BE2C (cell line): Measurements from ENCODE around the gene TMEM184C. TPM values are rescaled to one million over a fixed set of nuclear protein-coding genes. Genes with fewer than 3 reads are reported as not detected.

Source experiments
- DNase-seq: peaks from one replicate; pipeline ENCODE4 v3.0.0-alpha.2; 2020
- H3K27me3 ChIP-seq: fragments of 250-450 bp; sonication (Bioruptor Pico); 2 replicates; pipeline ENCODE4 v1.5.1; 2020; ENCODE audit warnings: mild to moderate bottlenecking
- H3K36me3 ChIP-seq: fragments of 250-450 bp; sonication (Bioruptor Pico); 2 replicates; pipeline ENCODE4 v1.5.1; 2020; ENCODE audit warnings: mild to moderate bottlenecking
- H3K4me1 ChIP-seq: fragments of 250-450 bp; sonication (Bioruptor Pico); 2 replicates; pipeline ENCODE4 v1.5.1; 2020
- H3K4me3 ChIP-seq: 2 replicates; pipeline ENCODE4 v1.5.1; 2011; ENCODE audit warnings: low read depth, low read length
- H3K9me3 ChIP-seq: fragments of 250-450 bp; sonication (Bioruptor Pico); 2 replicates; pipeline ENCODE4 v1.5.1; 2020
- CTCF ChIP-seq: IDR thresholded peaks from 2 replicates; pipeline ENCODE4 v1.5.1; 2012; ENCODE audit warnings: mild to moderate bottlenecking, low read depth, low read length
- polyA plus RNA-seq: library from polyadenylated mRNA; unstranded; fragments of >200 nt; gene quantifications from one replicate; pipeline ENCODE4 v1.2.1, GENCODE V29; 2012; ENCODE audit warnings: low read depth, missing spikeins; ENCODE audit not compliant: insufficient read length, insufficient read depth

The TMEM184C gene
- polyA plus RNA-seq: 30.4 TPM

- Histone ChIP-seq H3K36me3 (peaks cover 7% of the 10 kb centered on the region; the same call in 1 of the 2 replicates), H3K4me1 (no peaks in the 10 kb centered on the region), H3K27me3 (no peaks in the 10 kb centered on the region), H3K4me3 (peak within 1 kb of the TSS; percentile 81), H3K9me3 (no peaks in the 10 kb centered on the region)
- no peak for TF ChIP-seq CTCF
- DNase-seq: peak; percentile 99
These were observed at the start of gene TMEM184C for GRCh38 chr4:147617173-147617840. TSS of gene TMEM184C (plus strand) at chr4:147617397. CDS start at chr4:147617957, 560 bp downstream.

GRCh38 chr4:147570616-147571015 is 46.6 kb upstream of the TMEM184C start:
- peaks cover 9% of the 10 kb centered on the region for H3K4me1 ChIP-seq
- no peaks in the 10 kb centered on the region for H3K27me3 ChIP-seq
- no peak overlapping the region for H3K4me3 ChIP-seq
- H3K9me3 ChIP-seq: no peaks in the 10 kb centered on the region
- DNase-seq: no peak
- peak; percentile 30; the same call in 1 of the 2 replicates for TF ChIP-seq CTCF
- H3K36me3 ChIP-seq: no peaks in the 10 kb centered on the region

DNA sequence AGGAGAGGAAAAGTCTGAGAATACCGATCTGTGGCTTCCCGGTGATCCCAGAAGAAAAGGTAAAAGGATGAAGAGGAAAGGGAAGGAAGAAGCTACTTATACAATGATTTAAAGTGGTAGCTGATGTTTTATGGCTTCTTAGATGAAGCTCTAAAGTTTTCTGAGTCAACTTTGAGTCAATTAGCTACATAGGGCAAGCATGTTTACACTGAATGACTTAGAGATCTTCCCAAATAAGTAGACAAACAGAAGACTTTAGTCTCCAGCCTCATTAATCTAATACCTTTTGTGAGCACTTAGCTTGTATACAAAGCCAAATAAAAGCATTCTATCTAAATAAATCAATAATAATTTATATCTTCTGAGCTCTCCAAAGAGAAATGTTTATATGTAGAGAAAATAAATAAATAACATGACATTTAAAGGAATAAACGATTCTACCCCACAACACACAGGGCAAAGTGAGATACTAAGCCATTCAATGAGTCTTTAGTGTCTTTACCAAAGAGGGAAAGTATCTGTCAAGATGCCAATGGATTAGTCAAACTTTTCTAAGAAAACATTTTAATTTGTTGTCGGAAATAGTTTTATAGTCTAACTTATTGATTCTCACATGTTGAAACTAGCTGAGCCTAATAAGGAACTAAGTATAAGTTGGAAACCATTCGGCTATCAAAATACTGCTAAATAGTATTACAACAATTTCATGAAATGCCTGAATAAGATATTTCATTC is 46.0 kb upstream of the TMEM184C start:
- TF ChIP-seq CTCF: no peak
- Histone ChIP-seq H3K36me3 (no peaks in the 10 kb centered on the region), H3K27me3 (no peaks in the 10 kb centered on the region), H3K4me1 (peaks cover 9% of the 10 kb centered on the region), H3K4me3 (no peak overlapping the region), H3K9me3 (no peaks in the 10 kb centered on the region)
- DNase-seq: no peak

DNA sequence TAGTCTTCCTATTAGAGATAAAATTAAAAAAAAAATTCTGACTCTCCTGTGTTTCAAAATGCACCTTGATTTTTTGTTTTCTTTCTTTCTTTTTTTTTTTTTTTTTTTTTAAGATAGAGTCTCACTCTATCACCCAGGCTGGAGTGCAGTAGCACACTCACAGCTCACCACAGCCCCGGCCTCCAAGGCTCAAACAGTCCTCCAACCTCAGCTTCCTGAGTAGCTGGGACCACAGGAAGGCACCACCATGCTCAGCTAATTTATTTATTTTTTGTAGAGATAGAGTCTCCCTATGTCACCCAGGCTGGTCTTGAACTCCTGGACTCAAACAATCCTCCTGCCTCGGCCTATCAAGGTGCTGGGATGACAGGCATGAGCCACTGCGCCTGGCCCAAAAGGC is 41.1 kb upstream of the TMEM184C start:
- H3K9me3 ChIP-seq: no peaks in the 10 kb centered on the region
- no peak for DNase-seq
- TF ChIP-seq CTCF: no peak
- H3K4me1 ChIP-seq: no peaks in the 10 kb centered on the region
- no peak overlapping the region for H3K4me3 ChIP-seq
- H3K36me3 ChIP-seq: no peaks in the 10 kb centered on the region
- H3K27me3 ChIP-seq: no peaks in the 10 kb centered on the region

DNA sequence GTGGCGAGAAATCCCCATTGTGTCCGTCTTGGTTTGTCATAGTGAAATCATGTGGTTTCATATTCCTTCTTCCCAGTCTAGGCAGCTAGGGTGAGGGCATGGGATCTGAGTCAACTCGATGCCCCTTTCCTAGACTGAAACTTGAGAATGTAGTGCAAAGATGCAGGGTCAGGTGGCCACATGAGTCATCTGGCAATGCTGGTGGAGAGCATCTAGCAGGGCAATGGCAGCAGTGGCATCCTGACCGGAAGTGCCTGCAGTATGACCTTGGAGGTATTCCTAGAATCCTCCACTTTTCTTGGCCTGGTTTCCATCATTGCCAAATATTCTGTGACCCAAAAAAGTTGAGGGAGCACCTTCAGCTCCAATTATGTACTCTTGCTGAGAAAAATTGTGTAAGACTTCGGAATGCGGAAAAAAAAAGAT is 39.1 kb upstream of the TMEM184C start:
- no peaks in the 10 kb centered on the region for H3K9me3 ChIP-seq
- no peak for DNase-seq
- H3K36me3 ChIP-seq: no peaks in the 10 kb centered on the region
- TF ChIP-seq CTCF: no peak
- no peaks in the 10 kb centered on the region for H3K4me1 ChIP-seq
- no peaks in the 10 kb centered on the region for H3K27me3 ChIP-seq
- H3K4me3 ChIP-seq: no peak overlapping the region

DNA sequence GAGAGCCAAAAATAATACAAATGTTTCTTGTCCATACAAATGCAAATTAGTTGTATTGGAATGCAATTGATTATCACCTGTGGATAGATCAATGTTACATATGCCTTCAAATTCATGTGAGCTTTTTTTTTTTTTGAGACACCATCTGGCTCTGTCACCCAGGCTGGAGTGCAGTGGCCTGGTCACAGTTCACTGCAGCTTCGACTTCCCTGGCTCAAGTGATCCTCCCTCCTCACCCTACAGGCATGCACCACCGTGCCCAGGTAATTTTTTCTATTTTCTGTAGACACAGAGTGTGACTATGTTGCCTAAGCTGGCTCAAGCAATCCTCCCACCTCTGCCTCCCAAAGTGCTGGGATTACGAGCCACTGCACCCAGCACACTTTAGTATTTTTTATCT is 38.6 kb upstream of the TMEM184C start:
- no peaks in the 10 kb centered on the region for H3K4me1 ChIP-seq
- DNase-seq: no peak
- no peak for TF ChIP-seq CTCF
- no peak overlapping the region for H3K4me3 ChIP-seq
- H3K27me3 ChIP-seq: no peaks in the 10 kb centered on the region
- H3K36me3 ChIP-seq: no peaks in the 10 kb centered on the region
- H3K9me3 ChIP-seq: no peaks in the 10 kb centered on the region
